HCT116 (cell line): ENCODE results near the gene TBC1D12. TPM values are rescaled to one million over a fixed set of nuclear protein-coding genes. Genes with fewer than 3 reads are reported as not detected.

Experiments
- ATAC-seq: fragments of 200-7000 bp; cut with Tn5 transposase; 2 replicates; pipeline ENCODE4 v1.9.1; 2020; ENCODE audit warnings: mild to moderate bottlenecking, moderate library complexity
- BruUV-seq: library from RNA; stranded (reverse); fragments of 400-500 nt; replicated peaks from 2 replicates; lab custom pipeline; 2021; lab: Mats Ljungman, UMichigan
- CTCF ChIA-PET: fragments of 300-600 bp; sonication (Branson Sonifier 250); formaldehyde crosslinking; loops from one replicate; lab custom pipeline; 2021; ENCODE audit warnings: antibody characterized with exemption; lab: Charles Lee
- POLR2A ChIA-PET: fragments of 300-600, 350-600 bp; sonication (Branson Sonifier 250); formaldehyde crosslinking; loops from one replicate; lab custom pipeline; 2021; ENCODE audit warnings: antibody characterized with exemption; lab: Charles Lee
- RAD21 ChIA-PET, 2 experiments: fragments of 300-600 bp; sonication (Branson Sonifier 250); formaldehyde crosslinking; loops; one replicate each; lab custom pipeline; 2023; ENCODE audit warnings: low total read pairs in 2 of 2; ENCODE audit not compliant: uncharacterized antibody in 2 of 2, unreplicated experiment in 2 of 2, low non-redundant PET in 1 of 2; lab: Charles Lee
- DNase-seq: peaks from one replicate; pipeline ENCODE4 v3.0.0-alpha.2; 2010; ENCODE audit warnings: low read depth, low spot score
- H2AFZ ChIP-seq: fragments of 200-600 bp; shearing (Covaris generic), sonication (generic); 2 replicates; pipeline ENCODE4 v1.6.1; 2017; ENCODE audit warnings: low read depth, mixed run types, mixed read lengths, antibody characterized with exemption, low read length; ENCODE audit not compliant: poor library complexity, severe bottlenecking
- H3K27ac ChIP-seq: 2 replicates; pipeline ENCODE4 v1.5.1; 2012; ENCODE audit warnings: low read depth, low read length
- H3K27me3 ChIP-seq: fragments of 200-600 bp; sonication (generic); 2 replicates; pipeline ENCODE4 v1.6.1; 2016; ENCODE audit warnings: mixed run types, low read length, mixed read lengths; ENCODE audit not compliant: insufficient read depth
- H3K36me3 ChIP-seq, 2 experiments: fragments of 200-500 bp in 1 of 2; fragments of 200-600 bp in 1 of 2; sonication (Bioruptor generic) in 1 of 2; sonication (generic) in 1 of 2; 2 replicates each; pipeline versions ENCODE4 v1.5.1 to v1.6.1; 2014 to 2016; ENCODE audit warnings: low read length in 2 of 2, inconsistent platforms in 1 of 2, mixed read lengths in 1 of 2, mixed run types in 1 of 2; ENCODE audit not compliant: insufficient read depth in 2 of 2, control insufficient read depth in 1 of 2
- H3K4me1 ChIP-seq, 2 experiments: fragments of 200-600 bp in 1 of 2; sonication (generic) in 1 of 2; 2 replicates each; pipeline versions ENCODE4 v1.5.1 to v1.6.1; 2012 to 2017; ENCODE audit warnings: low read length in 2 of 2, inconsistent platforms in 1 of 2, mild to moderate bottlenecking in 1 of 2, mixed read lengths in 1 of 2, mixed run types in 1 of 2, moderate library complexity in 1 of 2; ENCODE audit not compliant: insufficient read depth in 2 of 2, control insufficient read depth in 1 of 2
- H3K4me2 ChIP-seq: fragments of 200-600 bp; sonication (generic); 2 replicates; pipeline ENCODE4 v1.6.1; 2017; ENCODE audit warnings: mixed run types, low read length, mixed read lengths
- H3K4me3 ChIP-seq, 2 experiments: fragments of 200-600 bp in 1 of 2; sonication (generic) in 1 of 2; replicated peaks in 1 of 2; 2 replicates each; pipeline ENCODE4 v1.5.1; 2011 to 2016; ENCODE audit warnings: low read length in 2 of 2, control low read depth in 1 of 2, low read depth in 1 of 2, mild to moderate bottlenecking in 1 of 2, mixed read lengths in 1 of 2, mixed run types in 1 of 2
- H3K79me2 ChIP-seq: fragments of 200-600 bp; sonication (generic); 2 replicates; pipeline ENCODE4 v1.6.1; 2017; ENCODE audit warnings: mild to moderate bottlenecking, mixed run types, low read length, moderate library complexity, mixed read lengths; ENCODE audit not compliant: insufficient read depth
- H3K9ac ChIP-seq: fragments of 200-600 bp; sonication (generic); 2 replicates; pipeline ENCODE4 v1.6.1; 2016; ENCODE audit warnings: low read length, mixed read lengths
- H3K9me2 ChIP-seq: fragments of 200-600 bp; sonication (generic), shearing (Covaris generic); 2 replicates; pipeline ENCODE4 v1.6.1; 2017; ENCODE audit warnings: mixed run types, mild to moderate bottlenecking, moderate library complexity; ENCODE audit not compliant: insufficient read depth
- H3K9me3 ChIP-seq, 2 experiments: fragments of 200-500 bp in 1 of 2; fragments of 200-600 bp in 1 of 2; sonication (Bioruptor generic) in 1 of 2; sonication (generic) in 1 of 2; 2 replicates each; pipeline ENCODE4 v1.6.1; 2014 to 2017; ENCODE audit warnings: low read length in 2 of 2, mixed read lengths in 2 of 2, inconsistent platforms in 1 of 2, low read depth in 1 of 2, mild to moderate bottlenecking in 1 of 2, mixed run types in 1 of 2, moderate library complexity in 1 of 2; ENCODE audit not compliant: control insufficient read depth in 1 of 2, insufficient read depth in 1 of 2
- H4K20me1 ChIP-seq: fragments of 200-600 bp; sonication (generic), shearing (Covaris generic); 2 replicates; pipeline ENCODE4 v1.6.1; 2017; ENCODE audit warnings: mixed run types, mild to moderate bottlenecking, moderate library complexity; ENCODE audit not compliant: insufficient read depth
- CEBPB ChIP-seq: IDR thresholded peaks from 2 replicates; pipeline ENCODE4 v1.6.1; 2012; ENCODE audit warnings: low read depth
- EZH2 ChIP-seq: fragments of 200-600 bp; sonication (generic); IDR thresholded peaks from 2 replicates; pipeline ENCODE4 v1.6.1; 2017; ENCODE audit warnings: antibody characterized with exemption, mixed run types
- EZH2phosphoT487 ChIP-seq: fragments of 200-600 bp; IDR thresholded peaks from 2 replicates; pipeline ENCODE4 v1.6.1; 2018; ENCODE audit warnings: antibody characterized with exemption, borderline replicate concordance
- JUND ChIP-seq: IDR thresholded peaks from 2 replicates; pipeline ENCODE4 v1.6.1; 2012
- POLR2A ChIP-seq: IDR thresholded peaks from 2 replicates; pipeline ENCODE4 v1.7.0; 2011; ENCODE audit warnings: borderline replicate concordance; ENCODE audit not compliant: insufficient read depth, insufficient read length; ENCODE audit errors: extremely low read depth
- POLR2AphosphoS5 ChIP-seq: IDR thresholded peaks from 2 replicates; pipeline ENCODE4 v1.6.1; 2011; ENCODE audit warnings: mild to moderate bottlenecking, low read depth, low read length, moderate library complexity
- RAD21 ChIP-seq: IDR thresholded peaks from 2 replicates; pipeline ENCODE4 v1.6.1; 2012; ENCODE audit warnings: low read depth, mild to moderate bottlenecking
- TCF7L2 ChIP-seq: IDR thresholded peaks from 2 replicates; pipeline ENCODE4 v1.7.0; 2011; ENCODE audit warnings: borderline replicate concordance, inconsistent platforms; ENCODE audit not compliant: insufficient read depth, insufficient read length; ENCODE audit errors: extremely low read depth
- ZFX ChIP-seq: fragments of 450-650 bp; IDR thresholded peaks from 2 replicates; pipeline ENCODE4 v1.6.1; 2017
- intact Hi-C: fragments of 100-400 bp; cut with micrococcal nuclease; formaldehyde crosslinking; loops from 2 replicates; pipeline ENCODE4 v1.10.0; 2022
- total RNA-seq: library from RNA; stranded (reverse); gene quantifications from one replicate; pipeline ENCODE4 v1.2.1, GENCODE V29; 2021; ENCODE audit not compliant: unreplicated experiment
- TF ChIP-seq, protein P1 (sequence below): IDR thresholded peaks from 2 replicates; pipeline ENCODE4 v1.6.1; 2011; ENCODE audit warnings: mild to moderate bottlenecking, low read length, moderate library complexity; ENCODE audit not compliant: insufficient replicate concordance; ENCODE audit errors: extremely low read depth
- TF ChIP-seq, protein P2 (sequence below): IDR thresholded peaks from 2 replicates; pipeline ENCODE4 v1.6.1; 2012; ENCODE audit warnings: low read depth
- TF ChIP-seq, protein P3 (sequence below): IDR thresholded peaks from 2 replicates; pipeline ENCODE4 v1.6.1; 2012

Gene TBC1D12
- total RNA-seq, 1 experiment from 2014 or later = 7.1 TPM

DNA sequence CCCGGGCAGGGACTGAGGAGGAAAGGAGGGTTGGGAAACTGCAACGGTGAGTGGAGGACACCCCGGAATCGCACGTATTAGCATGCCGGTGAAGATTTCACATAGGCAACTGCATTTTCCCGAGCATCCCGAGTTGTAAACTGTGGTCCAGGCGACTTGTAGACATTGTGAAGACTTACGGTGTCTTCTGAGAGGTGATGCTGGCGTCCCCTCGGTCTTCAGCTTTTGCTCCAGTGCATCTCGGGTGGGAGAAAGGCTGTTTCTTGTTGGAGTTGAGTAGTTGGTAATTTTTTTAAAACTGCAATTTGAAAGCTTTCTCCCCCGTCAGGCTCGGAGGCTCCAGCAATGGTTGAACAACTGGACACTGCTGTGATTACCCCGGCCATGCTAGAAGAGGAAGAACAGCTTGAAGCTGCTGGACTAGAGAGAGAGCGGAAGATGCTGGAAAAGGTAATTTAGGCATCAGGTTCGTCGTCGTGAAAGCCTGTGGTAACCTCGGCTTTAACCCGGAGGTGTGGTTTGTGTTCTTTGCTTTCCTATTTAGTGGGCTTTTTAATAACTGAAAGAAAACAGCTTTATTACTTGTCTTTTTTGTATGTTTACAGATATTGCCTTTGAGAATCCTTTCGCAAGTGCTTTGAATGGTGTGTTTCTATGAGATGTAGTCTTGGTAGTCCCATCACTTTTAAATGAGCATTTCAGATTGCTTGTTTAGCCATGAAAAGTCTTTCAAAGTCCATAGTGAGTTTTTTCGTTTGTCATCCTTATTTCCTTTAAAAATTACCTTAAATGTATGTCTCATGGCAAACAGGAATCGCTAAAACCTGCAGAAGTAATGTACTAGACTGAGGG is 143.9 kb downstream of the TBC1D12 start:
- POLR2A ChIA-PET = no interaction called here

DNA sequence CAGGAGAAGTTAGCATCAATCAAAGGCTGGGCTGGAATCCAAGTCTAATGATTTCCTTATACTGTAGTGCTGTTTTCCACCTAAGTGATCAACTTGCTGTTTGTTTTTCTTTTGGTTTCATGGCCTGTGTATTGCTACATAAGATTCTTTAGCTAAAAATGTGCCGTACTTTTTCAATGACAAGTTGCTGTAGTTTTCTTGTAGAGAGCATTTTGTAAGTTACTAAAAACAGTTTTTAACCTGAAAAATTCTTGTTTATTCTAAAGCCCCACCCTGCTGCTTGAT is 144.5 kb downstream of the TBC1D12 start:
- POLR2A ChIA-PET = no interaction called here
- RAD21 ChIA-PET = no interaction called here
- Histone ChIP-seq H3K79me2 (peaks cover 61% of the 10 kb centered on the region), H3K4me3 (peak overlapping the region; percentile 94 to 97), H3K36me3 (peaks cover 7 to 10% of the 10 kb centered on the region in 2 experiments; a peak in 2 of 4 replicates), H3K9me2 (no peaks in the 10 kb centered on the region), H3K27me3 (no peaks in the 10 kb centered on the region), H3K9me3 (no peaks in the 10 kb centered on the region), H4K20me1 (peaks cover 7% of the 10 kb centered on the region; the same call in 1 of the 2 replicates), H3K4me2 (peak overlapping the region; percentile 89), H3K9ac (peak overlapping the region; percentile 97), H2AFZ (no peak overlapping the region), H3K27ac (peak overlapping the region; percentile 78; the same call in 1 of the 2 replicates), H3K4me1 (peaks cover 12 to 26% of the 10 kb centered on the region in 2 experiments)
- no TSS peak for BruUV-seq
- ATAC-seq (no peak), DNase-seq (no peak)
- intact Hi-C loops = no loop called here
- CTCF ChIA-PET = no interaction called here
- TF ChIP-seq EZH2phosphoT487 (no peak), POLR2A (no peak), JUND (no peak), RAD21 (no peak), EZH2 (no peak), ZFX (no peak), CEBPB (no peak), TCF7L2 (no peak), POLR2AphosphoS5 (no peak)
- TF ChIP-seq, protein P1, sequence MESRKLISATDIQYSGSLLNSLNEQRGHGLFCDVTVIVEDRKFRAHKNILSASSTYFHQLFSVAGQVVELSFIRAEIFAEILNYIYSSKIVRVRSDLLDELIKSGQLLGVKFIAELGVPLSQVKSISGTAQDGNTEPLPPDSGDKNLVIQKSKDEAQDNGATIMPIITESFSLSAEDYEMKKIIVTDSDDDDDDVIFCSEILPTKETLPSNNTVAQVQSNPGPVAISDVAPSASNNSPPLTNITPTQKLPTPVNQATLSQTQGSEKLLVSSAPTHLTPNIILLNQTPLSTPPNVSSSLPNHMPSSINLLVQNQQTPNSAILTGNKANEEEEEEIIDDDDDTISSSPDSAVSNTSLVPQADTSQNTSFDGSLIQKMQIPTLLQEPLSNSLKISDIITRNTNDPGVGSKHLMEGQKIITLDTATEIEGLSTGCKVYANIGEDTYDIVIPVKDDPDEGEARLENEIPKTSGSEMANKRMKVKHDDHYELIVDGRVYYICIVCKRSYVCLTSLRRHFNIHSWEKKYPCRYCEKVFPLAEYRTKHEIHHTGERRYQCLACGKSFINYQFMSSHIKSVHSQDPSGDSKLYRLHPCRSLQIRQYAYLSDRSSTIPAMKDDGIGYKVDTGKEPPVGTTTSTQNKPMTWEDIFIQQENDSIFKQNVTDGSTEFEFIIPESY = no peak
- TF ChIP-seq, protein P2, sequence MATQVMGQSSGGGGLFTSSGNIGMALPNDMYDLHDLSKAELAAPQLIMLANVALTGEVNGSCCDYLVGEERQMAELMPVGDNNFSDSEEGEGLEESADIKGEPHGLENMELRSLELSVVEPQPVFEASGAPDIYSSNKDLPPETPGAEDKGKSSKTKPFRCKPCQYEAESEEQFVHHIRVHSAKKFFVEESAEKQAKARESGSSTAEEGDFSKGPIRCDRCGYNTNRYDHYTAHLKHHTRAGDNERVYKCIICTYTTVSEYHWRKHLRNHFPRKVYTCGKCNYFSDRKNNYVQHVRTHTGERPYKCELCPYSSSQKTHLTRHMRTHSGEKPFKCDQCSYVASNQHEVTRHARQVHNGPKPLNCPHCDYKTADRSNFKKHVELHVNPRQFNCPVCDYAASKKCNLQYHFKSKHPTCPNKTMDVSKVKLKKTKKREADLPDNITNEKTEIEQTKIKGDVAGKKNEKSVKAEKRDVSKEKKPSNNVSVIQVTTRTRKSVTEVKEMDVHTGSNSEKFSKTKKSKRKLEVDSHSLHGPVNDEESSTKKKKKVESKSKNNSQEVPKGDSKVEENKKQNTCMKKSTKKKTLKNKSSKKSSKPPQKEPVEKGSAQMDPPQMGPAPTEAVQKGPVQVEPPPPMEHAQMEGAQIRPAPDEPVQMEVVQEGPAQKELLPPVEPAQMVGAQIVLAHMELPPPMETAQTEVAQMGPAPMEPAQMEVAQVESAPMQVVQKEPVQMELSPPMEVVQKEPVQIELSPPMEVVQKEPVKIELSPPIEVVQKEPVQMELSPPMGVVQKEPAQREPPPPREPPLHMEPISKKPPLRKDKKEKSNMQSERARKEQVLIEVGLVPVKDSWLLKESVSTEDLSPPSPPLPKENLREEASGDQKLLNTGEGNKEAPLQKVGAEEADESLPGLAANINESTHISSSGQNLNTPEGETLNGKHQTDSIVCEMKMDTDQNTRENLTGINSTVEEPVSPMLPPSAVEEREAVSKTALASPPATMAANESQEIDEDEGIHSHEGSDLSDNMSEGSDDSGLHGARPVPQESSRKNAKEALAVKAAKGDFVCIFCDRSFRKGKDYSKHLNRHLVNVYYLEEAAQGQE = no peak
- TF ChIP-seq, protein P3, sequence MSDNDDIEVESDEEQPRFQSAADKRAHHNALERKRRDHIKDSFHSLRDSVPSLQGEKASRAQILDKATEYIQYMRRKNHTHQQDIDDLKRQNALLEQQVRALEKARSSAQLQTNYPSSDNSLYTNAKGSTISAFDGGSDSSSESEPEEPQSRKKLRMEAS = no peak

More for the DNA sequence above, 143.9 kb downstream of the TBC1D12 start:
- DNase-seq (no peak), ATAC-seq (no peak; the same call in none of the 2 replicates)
- TF ChIP-seq JUND (no peak), ZFX (no peak)
- no peaks in the 10 kb centered on the region for H3K27me3 ChIP-seq
- BruUV-seq = TSS peak; percentile 72
- ChIA-PET RAD21 (no interaction called here), CTCF (no interaction called here)
- peaks cover 56% of the 10 kb centered on the region for H3K79me2 ChIP-seq
- intact Hi-C loops = no loop called here
- peaks cover 7 to 10% of the 10 kb centered on the region in 2 experiments; a peak in 2 of 4 replicates for H3K36me3 ChIP-seq
- H3K27ac ChIP-seq = peak overlapping the region; percentile 78
- peak overlapping the region; percentile 94 to 97 for H3K4me3 ChIP-seq
- H3K9me3 ChIP-seq = no peaks in the 10 kb centered on the region
- peaks cover 7% of the 10 kb centered on the region; the same call in 1 of the 2 replicates for H4K20me1 ChIP-seq
- H2AFZ ChIP-seq = no peak overlapping the region
- H3K4me2 ChIP-seq = peak overlapping the region; percentile 89
- H3K9ac ChIP-seq = peak overlapping the region; percentile 97
- H3K9me2 ChIP-seq = no peaks in the 10 kb centered on the region
- peaks cover 12 to 26% of the 10 kb centered on the region in 2 experiments for H3K4me1 ChIP-seq
